ENCODE results near the gene UNC45B.
"Not testable (repeated sequence)": the region's sequence is repeated elsewhere in the genome, so short reads cannot be mapped to it uniquely, and the experiment has no call there.

Gene UNC45B

GRCh38 chr17:35147375-35147905 lies at the start of gene UNC45B:
TSS of gene UNC45B (plus strand) at chr17:35147817. CDS start at chr17:35148264, 447 bp downstream.
- DNase-seq: no peak

DNA sequence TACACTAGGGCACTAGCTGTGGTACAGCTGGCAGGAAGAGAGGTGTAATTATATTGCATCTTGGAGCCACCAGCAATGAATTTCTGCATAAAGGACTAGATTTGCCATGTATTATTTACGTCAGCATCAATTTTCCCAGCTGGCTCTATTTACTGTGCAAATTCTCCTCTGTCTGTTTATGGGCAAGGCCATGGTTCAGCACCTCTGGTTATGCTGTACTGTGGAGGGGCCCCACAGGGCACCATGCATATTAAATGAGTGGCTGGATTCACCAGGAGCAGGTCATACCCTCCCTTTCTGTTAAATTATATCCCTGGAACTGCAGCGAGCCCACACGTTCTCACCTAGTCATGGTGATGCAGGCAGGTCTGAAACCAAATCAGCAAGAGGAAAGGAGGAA lies 47.7 kb upstream of the UNC45B start:
- no peak for DNase-seq

GRCh38 chr17:35101036-35101435 lies 46.6 kb upstream of the UNC45B start:
- no peak for DNase-seq

DNA sequence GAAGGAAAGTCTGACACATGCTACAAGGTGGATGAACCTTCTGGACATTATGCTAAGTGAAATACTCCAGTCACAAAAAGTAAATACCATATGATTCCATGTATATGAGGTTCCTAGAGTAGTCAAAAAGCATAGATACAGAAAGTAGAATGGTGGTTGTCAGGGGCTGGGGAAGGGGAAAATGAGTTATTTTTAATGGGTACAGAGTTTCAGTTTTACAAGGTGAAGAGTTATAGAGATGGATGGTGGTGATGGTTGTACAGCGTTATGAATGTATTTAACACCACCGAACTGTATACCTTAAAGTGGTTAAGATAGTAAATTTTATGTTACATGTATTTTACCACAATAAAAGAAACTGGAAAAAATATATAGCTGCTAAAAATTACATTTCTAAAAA lies 45.9 kb upstream of the UNC45B start:
- DNase-seq: no peak

DNA sequence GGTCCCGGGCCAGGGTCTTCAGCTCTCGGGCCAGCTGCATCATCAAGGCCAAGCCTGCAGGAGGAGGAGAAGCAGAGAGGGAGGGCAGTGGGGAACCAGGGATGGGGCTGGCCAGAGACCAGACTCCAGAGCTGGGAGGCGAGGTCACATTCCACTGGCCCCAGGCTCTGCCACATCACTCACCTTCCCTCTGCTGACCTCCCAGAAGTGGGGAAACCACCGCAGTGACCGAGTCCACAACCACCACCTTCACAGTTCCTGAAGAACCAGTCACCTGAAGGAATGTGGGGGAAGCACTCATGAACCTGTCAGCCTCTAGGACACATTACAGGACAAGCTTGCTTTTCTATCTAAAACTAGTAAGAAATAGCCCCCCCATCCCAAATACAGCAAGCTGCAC lies 44.3 kb upstream of the UNC45B start:
- DNase-seq: no peak

- no peak for DNase-seq
Measured at GRCh38 chr17:35104844-35105450, 42.7 kb upstream of the UNC45B start.

DNA sequence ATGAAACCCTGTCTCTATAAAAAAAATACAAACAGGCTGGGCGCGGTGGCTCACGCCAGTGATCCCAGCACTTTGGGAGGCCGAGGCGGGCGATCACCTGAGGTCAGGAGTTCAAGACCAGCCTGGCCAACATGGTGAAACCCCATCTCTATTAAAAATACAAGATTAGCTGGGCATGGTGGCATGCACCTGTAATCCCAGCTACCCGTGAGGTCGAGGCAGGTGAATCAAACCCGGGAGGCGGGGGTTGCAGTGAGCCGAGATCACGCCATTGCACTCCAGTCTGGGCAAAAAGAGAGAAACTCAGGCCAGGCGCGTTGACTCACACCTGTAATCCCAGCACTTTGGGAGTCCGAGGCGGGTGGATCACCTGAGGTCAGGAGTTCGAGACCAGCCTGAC lies 36.8 kb upstream of the UNC45B start:
- DNase-seq: not testable (repeated sequence)

- DNase-seq: no peak
Measured at GRCh38 chr17:35116845-35117244, 30.8 kb upstream of the UNC45B start.

DNA sequence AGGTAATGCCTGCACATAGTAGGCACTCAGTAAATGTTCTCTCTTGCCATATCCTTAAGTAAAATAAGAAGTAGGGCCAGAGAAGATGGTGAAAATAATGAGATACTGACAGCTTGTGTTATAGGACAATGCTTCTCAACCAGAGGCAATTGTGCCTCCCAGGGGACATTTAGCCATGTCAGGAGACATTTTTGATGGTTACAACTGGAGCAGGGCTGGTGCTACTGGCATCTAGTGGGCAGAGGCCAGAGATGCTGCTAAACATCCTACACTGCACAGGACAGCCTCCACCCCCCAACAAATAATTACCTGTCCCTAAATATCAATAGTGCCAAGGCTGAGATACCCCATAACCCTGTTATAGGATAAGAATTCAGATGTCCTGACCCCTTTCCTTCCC lies 29.6 kb upstream of the UNC45B start:
- peak; percentile 10 for DNase-seq

DNA sequence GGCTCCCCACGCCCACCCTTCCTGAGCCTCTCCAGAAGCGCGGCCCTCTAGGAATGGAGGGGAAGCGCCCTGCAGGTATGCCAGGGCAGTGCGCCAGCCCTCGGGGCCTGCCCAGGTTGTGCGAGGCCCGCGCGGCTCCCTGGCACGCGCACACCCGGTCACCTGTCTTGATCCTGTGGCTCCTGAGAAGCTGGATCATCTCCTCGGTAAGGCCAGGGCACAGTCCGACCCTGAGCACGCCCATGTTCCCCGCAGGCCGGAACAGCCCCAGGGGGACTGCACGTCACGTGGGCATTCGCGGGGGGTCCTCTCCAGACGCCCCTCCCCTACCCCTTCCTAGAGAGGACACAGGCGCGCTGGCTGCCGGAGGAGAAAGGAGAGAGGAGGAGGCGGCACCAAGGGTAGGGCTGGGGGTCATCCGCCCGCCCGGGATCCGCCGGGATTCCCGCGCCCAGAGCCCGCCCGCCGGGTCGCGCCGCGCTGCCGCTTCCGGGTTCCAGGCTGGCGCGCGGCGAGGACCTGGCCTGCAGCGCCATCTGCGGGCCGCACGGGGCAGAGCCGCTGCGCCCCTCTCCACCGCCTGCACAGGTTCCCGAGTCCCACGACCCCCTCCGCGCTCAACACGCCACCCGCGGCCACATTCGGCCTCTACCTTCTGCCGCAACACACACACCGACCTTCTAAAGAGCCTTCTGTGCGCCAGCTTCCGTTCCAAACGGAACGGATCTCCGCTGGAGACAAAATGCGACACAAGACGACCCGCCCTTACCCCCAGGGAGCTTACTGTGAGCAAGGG lies 28.0 kb upstream of the UNC45B start, which contains the start of gene RAD51D:
Gene RAD51D, minus strand, starts transcription at position 491 of the 796 bp plus-strand sequence. Its CDS starts 247 bp downstream, at position 244.
- DNase-seq: peak; percentile 75

DNA sequence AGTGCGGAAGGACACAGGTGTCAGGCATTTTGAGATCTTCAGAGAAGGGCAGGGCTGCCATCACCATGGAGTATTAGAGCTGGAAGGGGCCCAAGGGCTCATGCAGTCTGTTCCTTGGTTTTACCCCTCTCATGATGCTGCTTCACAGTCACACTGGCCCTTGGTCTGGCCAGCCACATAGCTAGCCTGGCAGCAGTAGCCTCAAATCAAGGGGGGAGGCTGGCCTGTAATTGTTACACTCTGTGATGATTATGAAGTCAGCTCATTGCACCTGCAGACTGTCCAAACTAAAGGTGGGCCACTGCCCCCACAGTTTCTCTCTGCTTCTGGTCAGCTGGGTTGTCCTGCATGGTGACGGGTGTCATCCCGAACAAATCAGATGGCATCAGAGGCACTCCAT lies 26.3 kb upstream of the UNC45B start, which contains the start of gene FNDC8:
Gene FNDC8, plus strand, starts transcription at position 301 of the 400 bp plus-strand sequence. Its CDS starts 79 bp downstream, at position 380.
- DNase-seq: no peak

DNA sequence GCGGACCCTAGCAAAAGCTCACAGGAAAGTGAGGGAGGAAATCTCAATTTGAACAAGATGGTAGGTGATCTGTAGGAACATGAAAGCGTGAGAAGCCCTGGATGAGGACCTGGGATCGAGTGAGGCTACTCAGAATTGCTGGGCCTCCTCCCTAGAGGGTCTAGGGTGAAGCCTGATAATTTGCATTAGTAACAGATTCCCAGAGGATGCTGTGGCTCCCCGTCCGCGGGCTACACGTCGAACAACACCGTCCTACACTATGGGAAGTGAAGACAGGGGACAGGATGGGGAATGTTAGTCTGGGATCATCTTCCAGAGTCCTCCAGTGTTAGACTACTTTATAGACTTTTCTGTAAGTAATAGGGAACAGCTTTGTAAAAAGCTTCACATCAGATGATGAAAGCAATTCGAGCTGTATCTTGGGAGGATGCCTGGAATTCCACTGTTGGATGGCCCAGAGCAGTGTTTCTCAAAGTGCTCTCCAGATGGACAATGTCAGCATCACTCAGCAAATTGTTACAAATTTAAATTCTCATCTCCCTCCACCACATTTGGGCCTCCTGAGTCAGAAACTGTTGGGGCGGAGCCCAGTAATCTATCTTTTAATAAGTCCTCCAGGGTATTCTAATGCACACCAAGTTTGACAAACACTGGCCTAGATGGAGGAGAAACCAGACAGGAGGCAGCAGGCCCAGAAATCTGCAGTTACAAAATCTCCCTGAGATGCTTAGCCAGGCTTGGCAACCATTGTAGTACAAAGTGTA lies 19.7 kb upstream of the UNC45B start:
- DNase-seq: no peak

GRCh38 chr17:35129154-35129972 lies 18.3 kb upstream of the UNC45B start:
- DNase-seq: no peak

DNA sequence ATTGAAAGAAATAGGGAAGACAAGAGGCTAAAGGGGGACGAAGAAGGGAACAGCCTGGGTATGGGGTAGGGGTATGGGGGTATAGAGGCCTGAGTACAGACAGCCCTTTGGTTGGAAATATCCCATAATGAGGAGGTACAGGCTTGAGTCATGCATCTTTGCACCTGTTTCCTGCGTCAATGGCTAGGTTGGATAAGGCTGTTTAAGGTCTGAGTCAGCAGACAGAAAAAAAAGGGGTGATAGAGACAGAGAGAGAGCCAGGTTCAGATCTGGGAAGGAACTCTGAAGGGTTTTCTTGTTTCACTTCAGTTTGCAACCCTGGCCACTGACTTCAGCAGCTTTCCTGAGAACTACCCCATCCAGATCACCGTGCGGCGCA lies 17.7 kb upstream of the UNC45B start:
- DNase-seq: no peak

DNA sequence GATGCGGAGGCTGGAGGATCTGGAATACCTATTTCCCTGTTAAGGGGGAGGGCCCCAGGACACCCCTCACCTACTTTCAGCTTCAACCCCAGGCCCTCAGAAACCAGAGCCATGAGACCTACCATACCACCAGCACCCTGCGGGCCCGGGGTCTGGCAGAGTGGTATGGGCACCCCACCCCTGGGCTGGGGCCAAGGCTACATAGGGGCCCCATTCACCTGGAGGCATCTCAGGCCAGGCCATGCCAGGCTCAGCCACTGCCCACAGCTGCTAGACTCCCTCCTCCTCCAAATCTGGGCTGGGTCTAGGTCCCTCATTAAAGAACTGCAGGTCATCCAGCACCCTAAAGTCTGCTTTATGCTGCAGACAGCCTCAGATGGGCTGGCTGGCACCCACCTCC lies 17.2 kb upstream of the UNC45B start:
- DNase-seq: no peak

GRCh38 chr17:35132099-35132498 lies 15.5 kb upstream of the UNC45B start:
- DNase-seq: no peak

- no peak for DNase-seq
Measured at GRCh38 chr17:35132816-35133550, 14.6 kb upstream of the UNC45B start.

GRCh38 chr17:35135322-35135721 lies 12.3 kb upstream of the UNC45B start:
- no peak for DNase-seq

GRCh38 chr17:35138218-35138617 lies 9.4 kb upstream of the UNC45B start:
- no peak for DNase-seq

DNA sequence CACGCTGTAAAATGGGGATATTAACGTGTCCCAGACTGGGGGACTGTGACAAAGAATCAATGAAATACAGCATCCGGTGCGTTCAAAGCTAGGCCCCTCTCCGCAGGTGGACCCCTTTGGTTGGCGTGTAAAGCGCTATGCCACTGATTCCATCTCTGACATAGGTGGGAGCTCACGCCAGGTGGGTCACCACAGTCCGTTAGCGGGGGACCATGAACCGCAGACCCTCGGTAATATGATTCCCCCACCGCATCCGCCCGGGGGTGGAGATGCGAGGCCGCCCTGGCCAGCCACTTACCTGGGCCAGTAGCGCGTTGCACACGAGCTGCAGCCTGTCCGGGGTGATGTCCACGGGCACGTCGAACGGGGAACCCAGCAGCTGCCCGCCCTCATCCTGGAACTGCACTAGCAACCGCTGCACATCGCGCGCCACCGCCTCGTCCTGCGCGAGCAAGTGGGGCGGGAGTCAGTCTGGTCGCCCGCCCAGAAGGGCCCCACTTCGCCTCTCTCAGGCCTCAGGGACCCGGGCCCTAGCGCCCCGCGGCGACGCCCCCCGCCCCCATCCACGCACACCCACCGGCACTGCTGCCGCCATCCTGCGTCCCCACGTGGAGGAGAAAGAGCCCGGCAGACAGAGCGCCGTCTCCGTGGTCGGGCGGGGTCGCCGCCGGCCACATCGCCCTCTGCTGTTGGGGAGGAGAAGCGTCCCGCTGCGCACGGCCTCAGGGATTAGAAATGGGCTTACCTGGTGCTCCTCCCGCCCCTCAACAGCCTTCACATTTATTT lies 5.7 kb upstream of the UNC45B start, which contains the start of gene NLE1:
Gene NLE1, minus strand, starts transcription at position 623 of the 786 bp plus-strand sequence. Its CDS starts 28 bp downstream, at position 595.
- peak; percentile 86 for DNase-seq

DNA sequence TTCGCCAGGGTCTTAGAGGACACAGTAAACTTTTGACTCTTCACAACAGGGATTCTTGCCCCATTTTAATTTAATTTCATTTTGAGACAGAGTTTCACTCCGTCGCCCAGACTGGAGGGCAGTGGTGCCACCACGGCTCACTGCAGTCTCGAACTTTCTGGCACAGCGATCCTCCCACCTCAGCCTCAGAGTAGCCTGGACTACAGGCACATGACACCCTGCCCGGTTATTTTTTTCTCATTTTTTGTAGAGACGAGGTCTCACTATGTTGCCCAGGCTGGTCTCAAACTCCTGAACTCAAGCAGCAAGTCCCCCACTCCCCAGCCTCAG lies 5.2 kb upstream of the UNC45B start:
- DNase-seq: no peak

All from activated gamma-delta T cell treated with Interleukin-2 at 50 U/mL for 16 hours (primary cell).